ENCODE measurements around the gene SKIC2. TPM values are rescaled to one million over a fixed set of nuclear protein-coding genes. Genes with fewer than 3 reads are reported as not detected.
A peak's percentile ranks its signal among the peaks of the same experiment; 100 is the strongest.

SKIC2 gene
- total and polyA plus RNA-seq, 10 of the 15 experiments (the other 5 are each of a cell fraction or from before 2014, with no cell fraction given) = 3.3 to 79.2 (median 32.5) TPM

GRCh38 chr6:31971279-31971992 is 12.5 kb downstream of the SKIC2 start (continued):
- no peak for TF ChIP-seq BCLAF1 (IDR thresholded peaks at IDR 0.05)
- TF ChIP-seq POLR2AphosphoS2 (IDR thresholded peaks at IDR 0.05; ENCODE audit: low read depth, low read length) = 0 out of 2 replicates have a peak, but pooled peaks have one; percentile 32
- TF ChIP-seq PML (IDR thresholded peaks at IDR 0.05; ENCODE audit: low read length) = 0 out of 2 replicates have a peak, but pooled peaks have one; percentile 74
- TF ChIP-seq CUX1 (IDR thresholded peaks at IDR 0.05; ENCODE audit: insufficient replicate concordance, low read depth, low read length) = peak; percentile 52
- peak; percentile 67 for TF ChIP-seq POLR2AphosphoS5 (IDR thresholded peaks at IDR 0.05; ENCODE audit: low read length)
- peak; percentile 82; the same call in 1 of the 2 replicates for TF ChIP-seq ESRRA (IDR thresholded peaks at IDR 0.05; ENCODE audit: low read length)
- TF ChIP-seq PRDM15 (CRISPR knock-in tag; IDR thresholded peaks at IDR 0.05) = peak; percentile 82
- peak in 1 of 2 experiments; percentile 89; a peak in 1 of 3 replicates for TF ChIP-seq EGR1 (IDR thresholded peaks at IDR 0.05; ENCODE audit: borderline replicate concordance in 1 of 2, low read depth in 2 of 2, low read length in 2 of 2)
- TF ChIP-seq ATF7 (IDR thresholded peaks at IDR 0.05; ENCODE audit: low read depth) = peak; percentile 100
- peak; percentile 58 for TF ChIP-seq BRCA1 (IDR thresholded peaks at IDR 0.05; ENCODE audit: low read depth, low read length)
- peak; percentile 89; the same call in 1 of the 2 replicates for TF ChIP-seq MTA3 (IDR thresholded peaks at IDR 0.05; ENCODE audit: borderline replicate concordance, low read length)
- TF ChIP-seq ZNF592 (IDR thresholded peaks at IDR 0.05) = peak; percentile 63; the same call in 1 of the 2 replicates

All from GM12878 (cell line).